Prostate gland (tissue), 2 donors: ENCODE measurements around the gene PELI3.

Experiments used
- CTCF ChIP-seq, 4 experiments: fragments of 200-600 bp in 2 of 4; fragments of 450-650 bp in 2 of 4; sonication (generic) in 2 of 4; IDR thresholded peaks; 1 replicate in 3 of 4; 2 replicates in 1 of 4; pipeline ENCODE4 v1.5.1; 2016 to 2019; ENCODE audit warnings: antibody characterized with exemption in 4 of 4, mild to moderate bottlenecking in 2 of 4, moderate library complexity in 2 of 4
- POLR2A ChIP-seq: fragments of 450-650 bp; IDR thresholded peaks from one replicate; pipeline ENCODE4 v1.6.1; 2016; ENCODE audit warnings: antibody characterized with exemption, mild to moderate bottlenecking
- POLR2AphosphoS5 ChIP-seq: sonication (generic); formaldehyde crosslinking; IDR thresholded peaks from one replicate; pipeline ENCODE4 v1.6.1; 2017; ENCODE audit warnings: antibody characterized with exemption

GRCh38 chr11:66510990-66511339, 44.3 kb downstream of the PELI3 start:
- TF ChIP-seq CTCF (IDR thresholded peaks at IDR 0.05) (no peak), POLR2A (no peak), POLR2AphosphoS5 (no peak)
